Keratinocyte (primary cell): ENCODE measurements around the gene ERBIN. TPM values are rescaled to one million over a fixed set of nuclear protein-coding genes. Genes with fewer than 3 reads are reported as not detected.

Source experiments
- DNase-seq: peaks from one replicate; pipeline ENCODE4 v3.0.0-alpha.2; 2011; ENCODE audit warnings: low read depth, missing footprints, low spot score
- FAIRE-seq: peaks from 2 replicates; lab custom pipeline; 2011; peaks lifted over from hg19 to GRCh38; lab: Jason Lieb, UNC
- H2AFZ ChIP-seq: 2 replicates; pipeline ENCODE4 v1.6.0; 2012; ENCODE audit warnings: low read length, control low read depth, inconsistent platforms; ENCODE audit not compliant: control insufficient read depth
- H3K27ac ChIP-seq: 2 replicates; pipeline ENCODE4 v1.5.1; 2011; ENCODE audit warnings: low read length; ENCODE audit not compliant: control insufficient read depth, insufficient read depth
- H3K27me3 ChIP-seq: 3 replicates; pipeline ENCODE4 v1.6.0; 2011; ENCODE audit warnings: low read length; ENCODE audit not compliant: control insufficient read depth, insufficient read depth; ENCODE audit errors: extremely low read depth
- H3K36me3 ChIP-seq, 2 experiments: 2 replicates in 1 of 2; 3 replicates in 1 of 2; pipeline ENCODE4 v1.5.1; 2011; ENCODE audit warnings: low read length in 2 of 2, mild to moderate bottlenecking in 1 of 2; ENCODE audit not compliant: control insufficient read depth in 2 of 2, insufficient read depth in 2 of 2; ENCODE audit errors: extremely low read depth in 1 of 2
- H3K4me1 ChIP-seq: 3 replicates; pipeline ENCODE4 v1.5.1; 2011; ENCODE audit warnings: low read length; ENCODE audit not compliant: control insufficient read depth, insufficient read depth; ENCODE audit errors: extremely low read depth
- H3K4me2 ChIP-seq: 3 replicates; pipeline ENCODE4 v1.6.0; 2011; ENCODE audit warnings: low read depth, low read length; ENCODE audit not compliant: control insufficient read depth, insufficient read depth; ENCODE audit errors: extremely low read depth
- H3K4me3 ChIP-seq, 3 experiments: fragments of 200-600 bp in 1 of 3; sonication (generic) in 1 of 3; 2 replicates in 2 of 3; 3 replicates in 1 of 3; pipeline ENCODE4 v1.5.1; 2011 to 2016; ENCODE audit warnings: low read length in 3 of 3, mild to moderate bottlenecking in 3 of 3, control low read depth in 2 of 3, inconsistent platforms in 1 of 3, low read depth in 1 of 3, mixed read lengths in 1 of 3, mixed run types in 1 of 3, moderate library complexity in 1 of 3; ENCODE audit not compliant: control insufficient read depth in 2 of 3, insufficient read depth in 2 of 3; ENCODE audit errors: extremely low read depth in 1 of 3
- H3K79me2 ChIP-seq: 2 replicates; pipeline ENCODE4 v1.6.0; 2012; ENCODE audit warnings: low read length; ENCODE audit not compliant: control insufficient read depth, insufficient read depth
- H3K9ac ChIP-seq: 3 replicates; pipeline ENCODE4 v1.6.0; 2011; ENCODE audit warnings: low read length; ENCODE audit not compliant: control insufficient read depth, insufficient read depth; ENCODE audit errors: extremely low read depth
- H3K9me1 ChIP-seq: 3 replicates; pipeline ENCODE4 v1.6.0; 2011; ENCODE audit warnings: low read length; ENCODE audit not compliant: control insufficient read depth, insufficient read depth; ENCODE audit errors: extremely low read depth
- H3K9me3 ChIP-seq: 2 replicates; pipeline ENCODE4 v1.5.1; 2012; ENCODE audit warnings: low read depth, low read length; ENCODE audit not compliant: control insufficient read depth
- H4K20me1 ChIP-seq: 3 replicates; pipeline ENCODE4 v1.6.0; 2011; ENCODE audit warnings: low read length; ENCODE audit not compliant: control insufficient read depth, insufficient read depth; ENCODE audit errors: extremely low read depth
- EZH2 ChIP-seq: IDR thresholded peaks from one replicate; pipeline ENCODE4 v1.6.1; 2012; ENCODE audit warnings: inconsistent platforms, mild to moderate bottlenecking, low read length, moderate library complexity
- dilution Hi-C: fragments of 300-500 bp; cut with MboI; formaldehyde crosslinking; loops from one replicate; pipeline ENCODE4 v1.7.0; 2020; ENCODE audit warnings: low sequenced_read_pairs; ENCODE audit not compliant: extremely low pct_ligation_motif_present
- polyA plus RNA-seq, 5 experiments: library from polyadenylated mRNA; depleted of rRNA in 3 of 5; stranded (reverse) in 3 of 5; stranded (forward) in 1 of 5; unstranded in 1 of 5; fragments of >200 nt; gene quantifications; 1 replicate in 1 of 5; 2 replicates in 3 of 5; 3 replicates in 1 of 5; pipeline versions ENCODE4 v1.2.1 to v1.2.3, GENCODE V29; 2011 to 2012; ENCODE audit warnings: missing spikeins in 2 of 5, low read depth in 1 of 5, low replicate concordance in 1 of 5
- TF ChIP-seq, protein P1 (sequence below), 3 experiments: IDR thresholded peaks in 1 of 3; conservative IDR thresholded peaks in 1 of 3; optimal IDR thresholded peaks in 1 of 3; 2 replicates in 2 of 3; 3 replicates in 1 of 3; pipeline versions ENCODE3 to v1.5.1; 2011; ENCODE audit warnings: low read length in 3 of 3, mild to moderate bottlenecking in 3 of 3, moderate library complexity in 2 of 3, control low read depth in 1 of 3, inconsistent platforms in 1 of 3; ENCODE audit not compliant: insufficient read depth in 2 of 3; ENCODE audit errors: extremely low read depth in 1 of 3

Gene ERBIN
- polyA plus RNA-seq, 1 donor (not counting 4 experiments of a cell fraction or from before 2014, with no cell fraction given): 30.6 TPM

DNA sequence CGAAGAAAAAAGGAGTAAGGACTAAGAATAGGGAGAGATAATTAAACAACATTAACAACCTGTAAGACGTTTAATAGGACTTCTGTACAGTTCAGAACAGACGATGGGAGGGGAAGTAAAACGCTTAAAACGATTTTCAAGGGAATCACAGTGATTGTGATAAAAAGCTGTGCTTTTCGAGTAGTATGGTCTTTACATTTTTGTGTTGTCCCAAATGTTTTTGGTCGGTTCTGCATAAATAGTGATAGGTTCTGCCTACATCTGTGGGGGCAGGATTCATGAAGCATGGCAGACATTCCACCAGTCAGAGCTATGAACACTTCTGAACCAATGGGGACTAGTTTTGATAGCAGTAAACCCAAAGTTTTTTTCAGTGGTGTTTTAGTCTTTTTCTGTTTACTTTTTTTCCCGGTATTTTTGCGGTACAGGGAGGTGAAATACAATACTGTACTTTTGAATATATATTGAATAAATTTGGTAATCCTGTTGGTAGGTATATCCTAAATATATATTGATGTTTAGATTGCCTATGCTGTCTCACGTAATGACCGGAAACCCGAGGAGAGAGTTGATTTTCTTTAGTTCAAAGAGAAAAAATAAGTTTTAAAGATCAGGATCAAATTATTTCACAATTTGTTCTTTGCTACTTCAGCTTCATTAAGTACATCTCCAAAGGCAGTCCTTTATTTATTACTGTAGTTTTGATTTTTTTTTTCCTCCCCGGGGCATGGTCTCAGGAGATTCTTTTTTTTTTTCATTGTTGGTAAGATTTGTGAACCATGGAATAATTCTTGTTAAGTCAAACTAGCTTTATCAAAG, 1.3 kb downstream of the ERBIN start:
- H3K4me3 ChIP-seq: peak overlapping the region; percentile 80 to 98 (median 95)
- H3K9me3 ChIP-seq: no peaks in the 10 kb centered on the region
- DNase-seq (no peak), FAIRE-seq (peak; percentile 78)
- H3K9ac ChIP-seq: peak overlapping the region; percentile 97
- TF ChIP-seq EZH2: no peak
- TF ChIP-seq, protein P1, sequence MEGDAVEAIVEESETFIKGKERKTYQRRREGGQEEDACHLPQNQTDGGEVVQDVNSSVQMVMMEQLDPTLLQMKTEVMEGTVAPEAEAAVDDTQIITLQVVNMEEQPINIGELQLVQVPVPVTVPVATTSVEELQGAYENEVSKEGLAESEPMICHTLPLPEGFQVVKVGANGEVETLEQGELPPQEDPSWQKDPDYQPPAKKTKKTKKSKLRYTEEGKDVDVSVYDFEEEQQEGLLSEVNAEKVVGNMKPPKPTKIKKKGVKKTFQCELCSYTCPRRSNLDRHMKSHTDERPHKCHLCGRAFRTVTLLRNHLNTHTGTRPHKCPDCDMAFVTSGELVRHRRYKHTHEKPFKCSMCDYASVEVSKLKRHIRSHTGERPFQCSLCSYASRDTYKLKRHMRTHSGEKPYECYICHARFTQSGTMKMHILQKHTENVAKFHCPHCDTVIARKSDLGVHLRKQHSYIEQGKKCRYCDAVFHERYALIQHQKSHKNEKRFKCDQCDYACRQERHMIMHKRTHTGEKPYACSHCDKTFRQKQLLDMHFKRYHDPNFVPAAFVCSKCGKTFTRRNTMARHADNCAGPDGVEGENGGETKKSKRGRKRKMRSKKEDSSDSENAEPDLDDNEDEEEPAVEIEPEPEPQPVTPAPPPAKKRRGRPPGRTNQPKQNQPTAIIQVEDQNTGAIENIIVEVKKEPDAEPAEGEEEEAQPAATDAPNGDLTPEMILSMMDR (optimal IDR thresholded peaks at IDR 0.05 in 1 of 3, IDR thresholded peaks at IDR 0.05 in 1 of 3, conservative IDR thresholded peaks at IDR 0.05 in 1 of 3; ENCODE audit: extremely low read depth in 1 of 3, insufficient read depth in 2 of 3, low read length in 3 of 3): no peak
- dilution Hi-C loops: no loop called here
- no peaks in the 10 kb centered on the region for H3K9me1 ChIP-seq
- H3K36me3 ChIP-seq: no peaks in the 10 kb centered on the region
- peaks cover 62% of the 10 kb centered on the region for H3K79me2 ChIP-seq
- H3K27ac ChIP-seq: peak overlapping the region; percentile 97
- no peak overlapping the region for H2AFZ ChIP-seq
- peaks cover 11% of the 10 kb centered on the region for H3K4me1 ChIP-seq
- H4K20me1 ChIP-seq: peaks cover 6% of the 10 kb centered on the region
- peak overlapping the region; percentile 95 for H3K4me2 ChIP-seq
- H3K27me3 ChIP-seq: no peaks in the 10 kb centered on the region

- Histone ChIP-seq H2AFZ (no peak overlapping the region), H3K9ac (peak overlapping the region; percentile 97), H3K4me3 (peak overlapping the region; percentile 80 to 98 (median 95)), H3K79me2 (peaks cover 68% of the 10 kb centered on the region), H3K27ac (peak overlapping the region; percentile 97), H3K27me3 (no peaks in the 10 kb centered on the region), H4K20me1 (peaks cover 6% of the 10 kb centered on the region), H3K36me3 (no peaks in the 10 kb centered on the region), H3K4me2 (peak overlapping the region; percentile 95), H3K9me3 (no peaks in the 10 kb centered on the region), H3K4me1 (peaks cover 11% of the 10 kb centered on the region), H3K9me1 (no peaks in the 10 kb centered on the region)
- no peak for FAIRE-seq
- TF ChIP-seq EZH2: no peak
- TF ChIP-seq, protein P1 (optimal IDR thresholded peaks at IDR 0.05 in 1 of 3, IDR thresholded peaks at IDR 0.05 in 1 of 3, conservative IDR thresholded peaks at IDR 0.05 in 1 of 3; ENCODE audit: extremely low read depth in 1 of 3, insufficient read depth in 2 of 3, low read length in 3 of 3): no peak
- DNase-seq: no peak
- dilution Hi-C loops: no loop called here
These were observed 2.0 kb downstream of the ERBIN start for GRCh38 chr5:65928322-65928752.
